HG03039 (cell line): ENCODE measurements around the gene PANX2.
"Not testable (repeated sequence)": the region's sequence is repeated elsewhere in the genome, so short reads cannot be mapped to it uniquely, and the experiment has no call there.

Source experiments
- ATAC-seq: cut with Tn5 transposase; IDR thresholded peaks from one replicate; pipeline ENCODE4 v1.9.1; 2021; ENCODE audit warnings: mild to moderate bottlenecking, moderate library complexity; ENCODE audit not compliant: unreplicated experiment

PANX2 gene

DNA sequence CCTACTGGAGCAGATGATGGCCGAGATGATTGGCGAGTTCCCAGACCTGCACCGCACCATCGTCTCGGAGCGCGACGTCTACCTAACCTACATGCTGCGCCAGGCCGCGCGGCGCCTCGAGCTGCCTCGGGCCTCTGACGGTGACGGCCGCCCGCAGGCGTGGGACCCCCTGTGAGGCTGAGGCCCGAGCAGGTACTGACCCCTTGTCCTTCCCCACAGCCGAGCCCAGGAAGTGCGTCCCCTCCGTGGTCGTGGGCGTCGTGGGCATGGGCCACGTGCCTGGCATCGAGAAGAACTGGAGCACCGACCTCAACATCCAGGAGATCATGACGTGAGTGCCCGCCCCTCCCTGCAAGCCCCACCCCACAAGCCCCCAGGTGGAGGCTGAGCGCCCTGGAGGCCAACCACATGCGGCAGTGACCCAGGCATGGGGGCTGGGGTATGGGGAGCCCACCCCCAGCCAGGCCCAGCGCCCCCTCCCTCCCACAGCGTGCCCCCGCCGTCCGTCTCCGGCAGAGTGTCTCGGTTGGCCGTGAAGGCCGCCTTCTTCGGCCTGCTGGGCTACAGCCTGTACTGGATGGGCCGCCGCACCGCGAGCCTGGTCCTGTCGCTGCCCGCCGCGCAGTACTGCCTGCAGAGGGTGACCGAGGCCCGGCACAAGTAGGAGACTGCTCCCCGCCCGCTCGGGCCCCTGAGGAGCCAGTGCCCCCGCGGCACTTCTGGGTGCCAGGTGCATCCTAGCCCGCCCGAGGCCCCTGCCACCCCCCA, 27.5 kb downstream of the PANX2 start:
- ATAC-seq = no peak

DNA sequence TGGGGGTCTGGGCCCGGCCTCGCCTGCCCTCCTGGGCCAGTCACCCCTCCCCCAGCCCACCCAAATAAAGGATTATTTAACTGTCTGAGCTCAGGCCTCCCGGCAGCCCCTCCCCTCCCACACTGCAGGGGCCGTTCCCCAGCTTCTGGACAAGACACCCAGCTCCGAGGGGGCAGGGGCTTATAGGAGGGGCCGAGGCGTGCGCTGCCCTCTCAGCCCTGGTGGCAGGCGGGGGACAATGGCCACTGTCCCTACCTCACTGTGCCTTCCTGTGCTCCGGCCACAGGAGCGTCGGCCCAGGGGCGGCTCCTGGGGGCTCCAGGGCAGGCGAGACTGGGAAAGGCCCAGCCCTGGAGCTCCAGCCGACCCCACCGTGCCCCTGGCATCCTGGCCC, 28.1 kb downstream of the PANX2 start:
- ATAC-seq = no peak

DNA sequence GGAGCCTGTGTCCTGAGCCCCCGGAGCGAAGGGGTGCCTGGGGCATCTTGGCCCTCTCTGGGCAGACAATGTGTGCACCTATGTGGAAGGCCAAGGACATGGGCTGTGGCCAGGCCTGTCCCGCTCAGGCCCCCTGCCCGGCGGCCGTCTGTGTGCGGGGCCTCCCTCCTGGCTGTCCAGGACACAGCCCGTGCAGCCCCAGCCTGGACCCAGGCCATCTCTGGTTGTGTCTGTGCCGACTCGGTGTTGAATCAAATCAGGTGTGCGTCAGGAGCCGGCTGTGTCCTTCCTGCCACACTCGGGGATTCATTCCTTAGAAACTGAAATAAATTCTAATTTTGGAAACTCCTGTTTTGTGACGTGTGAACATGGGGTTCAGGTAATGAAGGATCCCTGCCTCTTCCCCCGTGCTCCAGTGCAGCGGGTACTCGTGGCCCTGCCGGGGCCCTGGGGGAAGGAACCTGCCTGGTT, 28.8 kb downstream of the PANX2 start:
- ATAC-seq = no peak

- no peak for ATAC-seq
Measured at GRCh38 chr22:50199829-50200460, 29.4 kb downstream of the PANX2 start.

DNA sequence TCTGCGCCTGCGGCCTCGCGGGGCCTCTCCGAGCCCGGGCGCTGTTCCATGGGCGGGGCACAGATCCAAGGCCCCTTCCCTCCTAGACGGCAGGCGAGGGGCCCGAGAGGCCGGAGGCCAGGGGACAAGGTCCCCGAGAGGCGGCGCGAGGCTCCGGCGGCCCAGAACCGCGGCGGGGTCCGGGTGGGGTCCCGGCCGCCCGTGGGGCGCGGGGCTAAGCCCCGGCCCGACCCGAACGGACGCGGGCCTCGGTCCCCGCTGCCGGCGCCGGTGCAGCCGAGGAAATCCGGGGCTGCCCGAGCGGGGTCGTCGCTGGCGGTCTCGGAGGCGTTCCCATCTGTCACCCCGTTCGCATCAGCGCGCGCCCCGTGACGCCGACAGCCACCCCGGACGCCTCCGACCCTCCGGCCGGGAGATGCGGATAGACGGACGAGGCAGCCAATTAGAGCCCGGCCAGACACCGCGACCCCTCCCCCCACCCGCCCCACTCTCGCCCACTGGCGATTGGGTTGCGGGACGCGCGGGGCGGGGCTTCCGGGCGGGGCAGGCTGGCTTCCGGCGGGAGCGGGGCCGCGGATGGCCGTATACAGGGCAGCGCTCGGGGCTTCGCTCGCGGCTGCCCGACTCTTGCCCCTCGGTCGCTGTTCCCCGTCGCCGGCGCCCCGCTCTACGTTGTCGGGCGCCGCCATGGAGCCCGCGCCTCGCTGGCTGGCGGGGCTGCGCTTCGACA, 30.1 kb downstream of the PANX2 start, which contains the start of gene SELENOO:
Gene SELENOO (plus strand): TSS at position 551 of the 730 bp plus-strand sequence. CDS start 26 bp downstream, at position 577.
- peak; percentile 52 for ATAC-seq

- peak; percentile 8 for ATAC-seq
Measured at GRCh38 chr22:50201191-50202129, 30.9 kb downstream of the PANX2 start.

- ATAC-seq = no peak
Measured at GRCh38 chr22:50202130-50202666, 31.7 kb downstream of the PANX2 start.

DNA sequence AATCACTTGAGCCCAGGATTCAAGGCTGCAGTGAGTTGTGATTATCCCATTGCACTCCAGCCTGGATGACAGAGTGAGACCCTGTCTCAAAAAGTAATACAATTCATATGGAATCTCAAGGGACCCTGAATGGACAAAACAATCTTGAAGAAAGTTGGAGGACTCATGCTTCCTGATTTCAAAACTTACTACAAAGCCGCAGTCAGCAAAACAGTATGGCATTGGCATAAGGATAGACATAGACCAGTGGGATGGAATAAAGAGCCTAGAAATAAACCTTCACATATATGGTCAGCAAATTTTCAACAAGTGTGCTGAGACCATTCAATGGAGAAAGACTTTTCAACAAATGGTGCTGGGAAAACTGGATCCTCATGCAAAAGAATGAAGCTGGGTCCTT, 32.8 kb downstream of the PANX2 start:
- no peak for ATAC-seq

GRCh38 chr22:50204571-50204970, 34.0 kb downstream of the PANX2 start:
- no peak for ATAC-seq

GRCh38 chr22:50204998-50205397, 34.5 kb downstream of the PANX2 start:
- not testable (repeated sequence) for ATAC-seq

- no peak for ATAC-seq
Measured at GRCh38 chr22:50205781-50206569, 35.4 kb downstream of the PANX2 start.

DNA sequence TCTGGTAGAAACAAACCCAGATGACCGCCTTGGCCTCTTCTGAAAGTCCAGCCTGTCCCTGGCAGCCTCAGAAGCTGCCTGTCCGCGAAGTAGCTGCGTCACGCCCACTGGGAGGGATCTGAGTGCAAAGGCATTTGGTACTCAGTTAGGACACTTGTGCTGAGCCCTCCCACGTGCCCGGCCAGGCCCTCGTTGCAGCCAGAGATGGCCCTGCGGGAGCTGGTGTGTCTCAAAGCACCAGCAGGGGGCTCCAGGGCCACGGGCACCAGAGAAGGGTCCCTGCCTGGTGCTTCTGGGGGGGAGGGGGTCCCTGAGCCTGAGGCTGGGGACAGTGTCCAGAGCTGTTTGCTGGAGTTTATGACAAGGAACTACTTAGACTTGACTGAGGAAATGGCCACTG, 36.1 kb downstream of the PANX2 start:
- ATAC-seq = no peak

DNA sequence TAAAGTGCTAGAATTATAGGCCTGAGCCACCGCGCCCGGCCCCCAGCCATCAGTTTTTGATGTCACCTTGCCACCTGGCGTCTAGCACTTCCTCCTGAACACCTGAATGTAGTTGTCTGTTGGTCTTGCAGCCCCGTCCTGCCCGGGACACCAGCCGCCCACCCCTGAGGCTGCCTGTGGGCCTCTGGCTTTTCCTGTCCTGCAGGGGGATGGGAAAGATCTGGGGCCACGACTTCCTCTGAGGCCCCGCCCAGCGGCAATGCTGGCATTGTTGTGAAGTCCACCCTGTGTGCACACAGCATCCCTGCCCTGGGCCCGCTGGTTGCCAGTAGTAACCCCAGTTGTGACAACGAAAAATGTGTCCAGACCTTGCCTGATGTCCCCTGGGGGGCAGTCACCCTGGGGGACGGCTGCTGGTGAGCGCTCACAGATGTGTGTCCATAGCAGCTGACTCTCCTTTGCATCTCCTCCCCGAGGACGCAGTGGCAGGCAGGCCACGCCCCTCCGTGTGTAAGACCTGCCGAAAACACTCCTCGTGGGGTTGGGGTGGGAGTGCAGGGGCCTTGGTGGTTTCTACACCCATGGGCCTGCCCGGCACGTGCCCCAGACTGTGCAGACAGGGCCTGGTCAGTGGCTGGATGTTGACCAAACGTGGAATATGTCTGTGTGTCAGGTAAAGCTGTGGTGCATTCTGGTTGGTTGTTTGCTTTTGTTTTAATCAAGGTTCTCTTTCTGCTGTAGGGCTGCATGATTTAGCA, 37.0 kb downstream of the PANX2 start:
- ATAC-seq = no peak

GRCh38 chr22:50208430-50208938, 38.0 kb downstream of the PANX2 start:
- ATAC-seq = no peak

GRCh38 chr22:50208939-50209892, 38.7 kb downstream of the PANX2 start:
- ATAC-seq = no peak

DNA sequence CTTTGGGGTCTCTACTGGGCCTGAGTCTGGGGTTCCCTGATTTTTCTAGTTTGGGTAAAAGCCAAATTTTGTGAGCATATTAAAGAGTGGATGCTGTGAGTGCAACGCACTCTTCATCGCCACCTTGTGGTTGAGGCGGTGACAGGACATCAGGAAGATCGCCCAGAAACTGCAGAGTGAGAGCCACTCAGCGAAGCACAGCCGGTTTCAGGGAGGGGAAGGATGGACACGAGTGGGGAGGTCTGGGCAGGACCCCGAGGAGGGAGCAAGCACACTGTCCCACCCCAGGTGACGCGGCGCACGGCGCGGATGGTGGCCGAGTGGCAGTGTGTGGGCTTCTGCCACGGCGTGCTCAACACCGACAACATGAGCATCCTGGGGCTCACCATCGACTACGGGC, 39.4 kb downstream of the PANX2 start:
- no peak for ATAC-seq

GRCh38 chr22:50210378-50211139, 40.0 kb downstream of the PANX2 start:
- no peak for ATAC-seq
